Osteoblast (primary cell): Measurements from ENCODE around the gene PIP5K1C. TPM values are rescaled to one million over a fixed set of nuclear protein-coding genes. Genes with fewer than 3 reads are reported as not detected.

ENCODE experiments used
- DNase-seq: peaks from one replicate; pipeline ENCODE4 v3.0.0; 2011; ENCODE audit warnings: low spot score, mixed read lengths; ENCODE audit not compliant: insufficient read length; ENCODE audit errors: missing footprints
- H2AFZ ChIP-seq: 2 replicates; pipeline ENCODE4 v1.6.0; 2011; ENCODE audit warnings: mild to moderate bottlenecking, low read length
- H3K27ac ChIP-seq: 2 replicates; pipeline ENCODE4 v1.5.1; 2011; ENCODE audit warnings: mild to moderate bottlenecking, low read depth, low read length, moderate library complexity
- H3K27me3 ChIP-seq: 2 replicates; pipeline ENCODE4 v1.6.0; 2012; ENCODE audit warnings: mild to moderate bottlenecking, control low read depth, inconsistent platforms, low read length, moderate library complexity; ENCODE audit not compliant: insufficient read depth
- H3K36me3 ChIP-seq: 2 replicates; pipeline ENCODE4 v1.5.1; 2011; ENCODE audit warnings: mild to moderate bottlenecking, low read length, control low read depth, moderate library complexity; ENCODE audit not compliant: insufficient read depth
- H3K4me1 ChIP-seq: 2 replicates; pipeline ENCODE4 v1.5.1; 2011; ENCODE audit warnings: mild to moderate bottlenecking, low read length, control low read depth, moderate library complexity; ENCODE audit not compliant: insufficient read depth
- H3K4me2 ChIP-seq: 2 replicates; pipeline ENCODE4 v1.6.0; 2011; ENCODE audit warnings: mild to moderate bottlenecking, low read length; ENCODE audit not compliant: insufficient read depth
- H3K4me3 ChIP-seq: fragments of 200-600 bp; sonication (generic); 3 replicates; pipeline ENCODE4 v1.5.1; 2012; ENCODE audit warnings: mild to moderate bottlenecking, low read length, inconsistent platforms; ENCODE audit not compliant: insufficient read depth
- H3K79me2 ChIP-seq: 2 replicates; pipeline ENCODE4 v1.6.0; 2012; ENCODE audit warnings: mild to moderate bottlenecking, low read length, control low read depth, inconsistent platforms; ENCODE audit not compliant: insufficient read depth
- H3K9me3 ChIP-seq: 2 replicates; pipeline ENCODE4 v1.5.1; 2011; ENCODE audit warnings: low read depth, low read length, control low read depth
- H4K20me1 ChIP-seq: 2 replicates; pipeline ENCODE4 v1.6.0; 2012; ENCODE audit warnings: mild to moderate bottlenecking, low read length, control low read depth; ENCODE audit not compliant: insufficient read depth
- total RNA-seq: library from RNA; depleted of rRNA; stranded (reverse); fragments of >200 nt; gene quantifications from 2 replicates; pipeline ENCODE4 v1.2.3, GENCODE V29; 2012
- TF ChIP-seq, protein P1 (sequence below): IDR thresholded peaks from 2 replicates; pipeline ENCODE4 v1.5.1; 2011; ENCODE audit warnings: mild to moderate bottlenecking, low read depth, low read length, moderate library complexity; ENCODE audit errors: extremely low read depth

The PIP5K1C gene
- total RNA-seq, 1 donor = 30.4 TPM

GRCh38 chr19:3710265-3710812 lies 10.1 kb upstream of the PIP5K1C start:
- H3K79me2 ChIP-seq = no peaks in the 10 kb centered on the region
- no peak overlapping the region for H3K4me3 ChIP-seq
- H4K20me1 ChIP-seq = no peaks in the 10 kb centered on the region
- H3K27ac ChIP-seq = no peak overlapping the region
- H3K4me1 ChIP-seq = peaks cover 5% of the 10 kb centered on the region
- H3K27me3 ChIP-seq = peaks cover 22% of the 10 kb centered on the region
- H3K4me2 ChIP-seq = no peak overlapping the region
- peak; percentile 80 for DNase-seq
- H3K36me3 ChIP-seq = no peaks in the 10 kb centered on the region
- TF ChIP-seq, protein P1, sequence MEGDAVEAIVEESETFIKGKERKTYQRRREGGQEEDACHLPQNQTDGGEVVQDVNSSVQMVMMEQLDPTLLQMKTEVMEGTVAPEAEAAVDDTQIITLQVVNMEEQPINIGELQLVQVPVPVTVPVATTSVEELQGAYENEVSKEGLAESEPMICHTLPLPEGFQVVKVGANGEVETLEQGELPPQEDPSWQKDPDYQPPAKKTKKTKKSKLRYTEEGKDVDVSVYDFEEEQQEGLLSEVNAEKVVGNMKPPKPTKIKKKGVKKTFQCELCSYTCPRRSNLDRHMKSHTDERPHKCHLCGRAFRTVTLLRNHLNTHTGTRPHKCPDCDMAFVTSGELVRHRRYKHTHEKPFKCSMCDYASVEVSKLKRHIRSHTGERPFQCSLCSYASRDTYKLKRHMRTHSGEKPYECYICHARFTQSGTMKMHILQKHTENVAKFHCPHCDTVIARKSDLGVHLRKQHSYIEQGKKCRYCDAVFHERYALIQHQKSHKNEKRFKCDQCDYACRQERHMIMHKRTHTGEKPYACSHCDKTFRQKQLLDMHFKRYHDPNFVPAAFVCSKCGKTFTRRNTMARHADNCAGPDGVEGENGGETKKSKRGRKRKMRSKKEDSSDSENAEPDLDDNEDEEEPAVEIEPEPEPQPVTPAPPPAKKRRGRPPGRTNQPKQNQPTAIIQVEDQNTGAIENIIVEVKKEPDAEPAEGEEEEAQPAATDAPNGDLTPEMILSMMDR = no peak
- no peak overlapping the region for H2AFZ ChIP-seq
- H3K9me3 ChIP-seq = no peaks in the 10 kb centered on the region

- Histone ChIP-seq H4K20me1 (no peaks in the 10 kb centered on the region), H3K27me3 (peaks cover 22% of the 10 kb centered on the region), H3K79me2 (no peaks in the 10 kb centered on the region), H2AFZ (no peak within 1 kb of the TSS), H3K4me2 (no peak within 1 kb of the TSS), H3K27ac (no peak within 1 kb of the TSS), H3K4me1 (peaks cover 5% of the 10 kb centered on the region), H3K9me3 (no peaks in the 10 kb centered on the region), H3K4me3 (no peak within 1 kb of the TSS), H3K36me3 (no peaks in the 10 kb centered on the region)
- peak; percentile 89 for DNase-seq
- TF ChIP-seq, protein P1 = no peak
These were observed 8.1 kb upstream of the PIP5K1C start, which contains the start of gene TJP3 for GRCh38 chr19:3708207-3708931. Gene TJP3, plus strand, starts transcription at chr19:3708384. Its CDS starts 20,049 bp downstream, at chr19:3728433.

GRCh38 chr19:3707868-3708206 lies 7.6 kb upstream of the PIP5K1C start:
- no peaks in the 10 kb centered on the region for H3K36me3 ChIP-seq
- H4K20me1 ChIP-seq = no peaks in the 10 kb centered on the region
- no peak overlapping the region for H2AFZ ChIP-seq
- no peaks in the 10 kb centered on the region for H3K9me3 ChIP-seq
- H3K27ac ChIP-seq = no peak overlapping the region
- TF ChIP-seq, protein P1 = no peak
- H3K27me3 ChIP-seq = peaks cover 22% of the 10 kb centered on the region
- H3K79me2 ChIP-seq = no peaks in the 10 kb centered on the region
- H3K4me1 ChIP-seq = peaks cover 5% of the 10 kb centered on the region
- H3K4me2 ChIP-seq = no peak overlapping the region
- DNase-seq = peak; percentile 78
- H3K4me3 ChIP-seq = no peak overlapping the region

DNA sequence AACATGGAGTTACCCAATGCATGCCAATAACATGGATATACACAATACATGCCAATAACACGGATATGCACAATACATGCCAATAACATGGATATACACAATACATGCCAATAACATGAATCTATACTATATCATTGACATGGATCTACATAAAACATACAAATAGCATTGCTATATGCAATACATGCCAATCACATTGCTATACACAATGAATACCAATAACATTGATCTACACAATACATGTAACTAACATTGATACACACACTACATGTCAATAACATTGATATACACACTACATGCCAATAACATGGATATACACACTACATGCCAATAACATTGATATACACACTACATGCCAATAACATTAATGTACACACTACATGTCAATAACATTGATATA lies 932 bp upstream of the PIP5K1C start:
- peaks cover 6% of the 10 kb centered on the region for H3K4me1 ChIP-seq
- H3K79me2 ChIP-seq = peaks cover 40% of the 10 kb centered on the region
- DNase-seq = no peak
- no peak overlapping the region for H2AFZ ChIP-seq
- H4K20me1 ChIP-seq = peaks cover 21% of the 10 kb centered on the region
- TF ChIP-seq, protein P1 = no peak
- no peak overlapping the region for H3K4me3 ChIP-seq
- H3K27ac ChIP-seq = no peak overlapping the region
- H3K4me2 ChIP-seq = no peak overlapping the region
- H3K36me3 ChIP-seq = no peaks in the 10 kb centered on the region
- no peaks in the 10 kb centered on the region for H3K9me3 ChIP-seq
- H3K27me3 ChIP-seq = no peaks in the 10 kb centered on the region
